Bronchial epithelial cell (primary cell): ENCODE measurements around the gene PSMG1. TPM values are rescaled to one million over a fixed set of nuclear protein-coding genes. Genes with fewer than 3 reads are reported as not detected.

Experiments used
- DNase-seq: peaks from one replicate; pipeline ENCODE4 v3.0.0-alpha.2; 2010; ENCODE audit warnings: low read depth
- FAIRE-seq: peaks from 2 replicates; lab custom pipeline; 2011; peaks lifted over from hg19 to GRCh38; lab: Jason Lieb, UNC
- H3K27me3 ChIP-seq: 2 replicates; pipeline ENCODE4 v1.5.1; 2011; ENCODE audit warnings: low read length; ENCODE audit not compliant: control insufficient read depth, insufficient read depth
- H3K36me3 ChIP-seq: 2 replicates; pipeline ENCODE4 v1.5.1; 2011; ENCODE audit warnings: low read length; ENCODE audit not compliant: control insufficient read depth, insufficient read depth
- H3K4me3 ChIP-seq: 2 replicates; pipeline ENCODE4 v1.5.1; 2011; ENCODE audit warnings: mild to moderate bottlenecking, low read depth, low read length, control low read depth
- CTCF ChIP-seq: IDR thresholded peaks from 2 replicates; pipeline ENCODE4 v1.5.1; 2011; ENCODE audit warnings: mild to moderate bottlenecking, moderate library complexity, low read length, control low read depth, inconsistent platforms; ENCODE audit not compliant: insufficient read depth, severe bottlenecking
- total RNA-seq: library from RNA; depleted of rRNA; stranded (reverse); fragments of >200 nt; gene quantifications from 2 replicates; pipeline ENCODE4 v1.2.1, GENCODE V29; 2014

Gene PSMG1
- total RNA-seq, 1 donor from 2014 or later = 57.1 TPM

GRCh38 chr21:39220150-39220549 lies 36.9 kb upstream of the PSMG1 start:
- DNase-seq = no peak
- H3K36me3 ChIP-seq = peaks cover 3% of the 10 kb centered on the region
- no peak for FAIRE-seq
- TF ChIP-seq CTCF = no peak
- H3K27me3 ChIP-seq = no peaks in the 10 kb centered on the region
- H3K4me3 ChIP-seq = no peak overlapping the region

GRCh38 chr21:39218082-39218409 lies 34.8 kb upstream of the PSMG1 start:
- Histone ChIP-seq H3K4me3 (no peak overlapping the region), H3K36me3 (peaks cover 4% of the 10 kb centered on the region), H3K27me3 (no peaks in the 10 kb centered on the region)
- no peak for TF ChIP-seq CTCF
- DNase-seq (no peak), FAIRE-seq (no peak)

GRCh38 chr21:39217356-39218081 lies 34.3 kb upstream of the PSMG1 start:
- no peak for FAIRE-seq

GRCh38 chr21:39216290-39216689 lies 33.0 kb upstream of the PSMG1 start:
- TF ChIP-seq CTCF = no peak
- DNase-seq = no peak
- Histone ChIP-seq H3K27me3 (no peaks in the 10 kb centered on the region), H3K36me3 (peaks cover 4% of the 10 kb centered on the region), H3K4me3 (no peak overlapping the region)
- no peak for FAIRE-seq

More at GRCh38 chr21:39217356-39218081, 34.3 kb upstream of the PSMG1 start:
- Histone ChIP-seq H3K36me3 (peaks cover 4% of the 10 kb centered on the region), H3K27me3 (no peaks in the 10 kb centered on the region), H3K4me3 (no peak overlapping the region)
- no peak for TF ChIP-seq CTCF
- no peak for DNase-seq

GRCh38 chr21:39215078-39215477 lies 31.8 kb upstream of the PSMG1 start:
- no peak for DNase-seq
- Histone ChIP-seq H3K36me3 (peaks cover 4% of the 10 kb centered on the region), H3K4me3 (no peak overlapping the region), H3K27me3 (no peaks in the 10 kb centered on the region)
- TF ChIP-seq CTCF = no peak
- no peak for FAIRE-seq

- TF ChIP-seq CTCF = no peak
- DNase-seq = no peak
- H3K27me3 ChIP-seq = no peaks in the 10 kb centered on the region
- H3K4me3 ChIP-seq = no peak overlapping the region
- peaks cover 10% of the 10 kb centered on the region for H3K36me3 ChIP-seq
- no peak for FAIRE-seq
Measured at GRCh38 chr21:39209334-39209688, 26.1 kb upstream of the PSMG1 start.
